Globus pallidus (tissue), 1 donor: ENCODE data around the gene OTUB1.

Experiments
- DNase-seq: peaks from one replicate; pipeline ENCODE4 v3.0.0-alpha.2; 2015; ENCODE audit warnings: low spot score

OTUB1 gene

DNA sequence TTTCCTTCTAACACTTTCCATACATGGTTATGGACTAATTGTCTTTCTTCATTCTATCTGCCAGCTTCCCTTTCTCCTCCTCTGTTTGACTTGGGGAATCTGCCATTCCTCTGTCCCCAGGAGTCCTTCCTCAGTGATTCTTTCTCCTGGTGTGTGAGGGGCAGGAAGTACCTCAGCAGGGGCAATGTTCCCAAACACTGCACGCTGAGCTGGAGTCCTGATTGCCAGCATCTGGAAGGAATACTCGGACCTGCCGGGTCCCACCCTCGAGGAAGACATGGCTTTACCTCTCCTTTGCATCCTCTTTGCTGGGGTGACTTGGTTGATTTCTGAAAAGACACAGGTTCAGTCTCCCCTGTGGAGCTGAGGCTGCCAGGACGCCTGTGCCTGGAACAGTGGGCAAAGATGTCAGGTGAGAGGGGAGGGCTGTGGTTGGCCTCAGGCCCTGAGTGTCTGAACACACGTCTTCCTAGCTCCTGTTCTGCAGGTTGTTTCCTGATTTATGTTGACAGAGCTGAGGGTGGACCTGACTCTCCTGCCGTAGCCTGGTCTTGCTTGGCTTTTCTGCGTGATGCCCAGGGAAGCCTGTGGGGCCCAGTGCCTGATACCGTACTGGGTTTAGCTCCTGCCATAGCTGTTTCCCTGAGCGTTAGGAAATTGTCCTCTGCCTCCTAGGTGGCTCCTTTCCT lies 7.5 kb upstream of the OTUB1 start:
- DNase-seq: no peak

DNA sequence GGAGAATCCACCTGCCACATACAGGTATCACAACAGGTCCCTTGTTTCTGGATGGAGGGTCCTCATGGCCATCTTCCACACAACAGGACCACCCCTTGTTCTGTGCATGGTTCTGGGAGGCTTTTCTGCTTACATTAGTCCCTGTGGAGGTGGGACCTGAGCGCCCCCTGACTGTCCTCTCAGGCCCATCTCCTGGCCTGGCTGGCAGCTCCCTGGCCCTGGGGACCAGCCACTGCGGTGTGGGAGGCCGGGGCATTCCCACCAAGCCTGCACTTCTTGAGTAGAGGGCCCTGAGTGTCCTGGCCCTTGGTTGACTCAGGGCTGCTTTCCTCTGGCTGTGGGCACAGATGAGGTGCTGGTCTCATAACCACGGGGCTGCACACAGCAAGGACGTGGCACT lies 6.8 kb upstream of the OTUB1 start:
- DNase-seq: no peak

DNA sequence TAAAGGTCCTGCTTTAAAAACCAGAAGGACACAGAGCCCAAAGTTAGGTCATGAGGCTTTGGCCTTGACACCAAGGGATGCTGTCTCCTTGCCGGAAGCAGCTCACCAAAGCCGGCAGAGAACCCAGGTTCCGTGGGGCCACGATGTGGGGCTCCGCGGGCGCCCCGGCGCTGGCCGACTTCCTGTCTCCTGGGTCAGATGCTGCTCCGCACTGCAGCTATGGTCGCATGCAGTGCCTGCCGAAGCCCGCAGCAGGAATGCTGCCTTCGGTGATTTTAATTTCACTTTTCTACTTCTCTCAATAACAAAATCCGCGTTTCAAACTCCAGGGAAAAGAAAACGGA lies 454 bp upstream of the OTUB1 start:
- DNase-seq: peak; percentile 37

- DNase-seq: no peak
These were observed 785 bp downstream of the OTUB1 start for GRCh38 chr11:63986932-63987513.

GRCh38 chr11:63991558-63991957 lies 5.3 kb downstream of the OTUB1 start:
- DNase-seq: no peak

DNA sequence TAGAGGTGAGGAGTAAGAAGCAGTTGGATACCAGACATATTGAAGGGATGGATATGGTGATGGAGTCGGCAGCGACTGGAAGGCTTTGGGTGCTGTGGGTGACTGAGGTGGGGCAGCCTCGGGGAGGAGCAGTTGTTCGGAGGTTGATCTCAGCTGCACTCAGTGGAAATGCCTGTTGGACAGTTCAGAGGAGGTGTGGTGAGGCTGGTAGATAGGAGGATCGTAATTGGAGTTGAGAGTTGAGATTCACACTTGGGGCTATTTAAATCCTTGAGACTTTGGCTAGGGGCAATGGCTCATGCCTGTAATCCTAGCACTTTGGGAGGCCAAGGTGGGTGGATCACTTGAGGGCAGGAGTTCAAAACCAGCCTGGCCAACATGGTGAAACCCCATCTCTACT lies 6.9 kb downstream of the OTUB1 start:
- DNase-seq: no peak

DNA sequence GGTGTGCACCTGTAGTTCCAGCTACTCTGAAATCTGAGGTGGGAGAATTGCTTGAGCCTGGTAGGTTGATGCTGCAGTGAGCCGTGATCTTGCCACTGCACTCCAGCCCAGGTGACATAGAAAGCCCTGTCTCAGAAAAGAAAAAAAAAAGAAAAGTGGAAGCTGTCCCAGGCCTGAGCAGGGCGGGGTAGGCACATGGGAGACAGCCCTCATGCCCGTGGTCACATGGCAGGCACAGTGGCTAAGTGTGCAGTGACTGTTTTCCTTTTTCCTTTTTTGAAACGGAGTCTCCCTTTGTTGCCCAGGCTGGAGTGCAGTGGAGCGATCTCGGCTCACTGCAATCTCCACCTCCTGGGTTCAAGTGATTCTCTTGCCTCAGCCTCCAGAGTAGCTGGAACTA lies 7.8 kb downstream of the OTUB1 start:
- no peak for DNase-seq

GRCh38 chr11:63996512-63996911 lies 10.3 kb downstream of the OTUB1 start:
- DNase-seq: no peak

DNA sequence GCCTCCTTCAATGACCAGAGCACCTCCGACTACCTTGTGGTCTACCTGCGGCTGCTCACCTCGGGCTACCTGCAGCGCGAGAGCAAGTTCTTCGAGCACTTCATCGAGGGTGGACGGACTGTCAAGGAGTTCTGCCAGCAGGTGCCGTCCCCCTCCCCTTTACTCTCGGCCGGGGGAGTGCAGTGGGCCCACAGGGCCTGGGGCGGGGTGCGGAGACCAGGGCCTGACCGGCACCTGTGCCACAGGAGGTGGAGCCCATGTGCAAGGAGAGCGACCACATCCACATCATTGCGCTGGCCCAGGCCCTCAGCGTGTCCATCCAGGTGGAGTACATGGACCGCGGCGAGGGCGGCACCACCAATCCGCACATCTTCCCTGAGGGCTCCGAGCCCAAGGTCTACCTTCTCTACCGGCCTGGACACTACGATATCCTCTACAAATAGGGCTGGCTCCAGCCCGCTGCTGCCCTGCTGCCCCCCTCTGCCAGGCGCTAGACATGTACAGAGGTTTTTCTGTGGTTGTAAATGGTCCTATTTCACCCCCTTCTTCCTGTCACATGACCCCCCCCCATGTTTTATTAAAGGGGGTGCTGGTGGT lies 11.0 kb downstream of the OTUB1 start:
- DNase-seq: no peak

- no peak for DNase-seq
These were observed 11.6 kb downstream of the OTUB1 start for GRCh38 chr11:63997801-63998337.

DNA sequence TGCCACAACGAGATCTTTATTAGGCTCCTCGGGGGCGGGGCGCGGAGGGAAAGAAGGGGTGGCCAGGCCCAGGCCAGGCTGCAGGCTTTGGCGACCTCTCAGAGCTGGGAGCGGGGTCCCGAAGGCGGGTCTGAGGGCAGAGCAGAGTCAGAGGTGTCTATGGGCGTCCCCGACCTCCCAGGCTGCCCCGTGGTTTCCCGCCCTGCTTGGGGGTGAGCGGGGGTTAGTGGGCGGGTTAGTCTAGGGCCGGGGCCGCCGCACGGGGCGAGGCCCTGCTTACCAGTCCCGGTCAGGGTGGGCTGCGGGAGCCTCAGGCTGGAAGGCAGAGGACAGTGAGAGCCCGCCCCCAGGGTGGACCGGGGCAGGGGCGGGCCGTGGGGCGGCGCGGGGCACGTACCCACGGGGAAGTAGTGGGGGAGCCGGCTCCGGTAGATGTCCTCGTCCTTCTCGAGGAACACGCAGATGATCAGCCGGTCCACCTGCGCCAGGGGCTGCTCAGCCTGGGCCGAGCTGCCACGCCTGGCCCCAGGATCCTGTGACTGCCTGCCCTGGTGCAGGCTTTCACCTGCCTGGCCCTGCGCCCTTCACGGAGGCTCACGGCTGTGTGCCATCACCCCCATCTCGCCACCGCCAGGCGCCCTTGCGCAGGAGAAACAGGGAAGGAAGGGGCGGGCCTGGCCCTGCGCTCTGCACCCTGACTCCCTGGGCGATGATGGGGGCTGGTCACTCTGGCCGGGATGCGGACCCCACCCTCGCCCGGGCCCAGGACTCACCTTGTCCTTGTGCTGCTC lies 12.5 kb downstream of the OTUB1 start:
- DNase-seq: no peak

- no peak for DNase-seq
These were observed 13.2 kb downstream of the OTUB1 start for GRCh38 chr11:63999349-64000025.

DNA sequence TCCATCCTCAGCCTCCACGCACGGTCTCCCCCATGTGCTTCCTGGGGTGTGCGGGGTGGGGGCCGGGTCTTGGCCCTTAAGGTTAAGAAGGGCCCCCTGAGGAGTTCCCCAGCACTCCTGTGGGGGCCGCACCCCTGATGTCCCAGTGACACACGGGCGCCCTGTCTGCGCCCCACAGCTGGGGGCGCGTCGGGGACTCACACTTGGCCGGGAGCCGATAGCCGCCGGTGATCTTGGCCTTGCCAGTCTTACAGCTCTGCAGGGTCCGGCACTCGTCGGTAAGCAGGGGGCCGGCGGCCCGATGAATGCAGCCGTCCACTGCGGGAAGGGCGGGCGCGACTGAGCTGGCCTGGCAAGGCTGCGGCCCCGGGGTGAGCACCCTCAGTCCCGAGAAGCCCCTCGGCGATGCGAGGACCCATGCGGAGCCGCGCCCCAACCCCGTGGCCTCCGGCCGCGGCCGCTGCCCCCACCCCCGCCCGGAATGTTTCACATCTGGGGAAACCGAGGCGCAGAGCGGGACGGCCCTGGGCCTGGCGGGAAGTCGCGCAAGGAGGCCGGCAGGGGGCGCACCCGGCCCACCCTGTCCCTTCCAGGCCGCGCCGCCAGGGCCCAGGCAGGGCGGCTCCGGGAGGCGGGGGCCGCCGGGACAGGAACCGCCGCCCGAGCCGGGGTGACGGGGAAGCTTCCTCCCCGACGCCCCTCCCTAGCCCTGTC lies 13.9 kb downstream of the OTUB1 start:
- peak; percentile 71 for DNase-seq

- DNase-seq: no peak
These were observed 14.7 kb downstream of the OTUB1 start for GRCh38 chr11:64000740-64001483.

DNA sequence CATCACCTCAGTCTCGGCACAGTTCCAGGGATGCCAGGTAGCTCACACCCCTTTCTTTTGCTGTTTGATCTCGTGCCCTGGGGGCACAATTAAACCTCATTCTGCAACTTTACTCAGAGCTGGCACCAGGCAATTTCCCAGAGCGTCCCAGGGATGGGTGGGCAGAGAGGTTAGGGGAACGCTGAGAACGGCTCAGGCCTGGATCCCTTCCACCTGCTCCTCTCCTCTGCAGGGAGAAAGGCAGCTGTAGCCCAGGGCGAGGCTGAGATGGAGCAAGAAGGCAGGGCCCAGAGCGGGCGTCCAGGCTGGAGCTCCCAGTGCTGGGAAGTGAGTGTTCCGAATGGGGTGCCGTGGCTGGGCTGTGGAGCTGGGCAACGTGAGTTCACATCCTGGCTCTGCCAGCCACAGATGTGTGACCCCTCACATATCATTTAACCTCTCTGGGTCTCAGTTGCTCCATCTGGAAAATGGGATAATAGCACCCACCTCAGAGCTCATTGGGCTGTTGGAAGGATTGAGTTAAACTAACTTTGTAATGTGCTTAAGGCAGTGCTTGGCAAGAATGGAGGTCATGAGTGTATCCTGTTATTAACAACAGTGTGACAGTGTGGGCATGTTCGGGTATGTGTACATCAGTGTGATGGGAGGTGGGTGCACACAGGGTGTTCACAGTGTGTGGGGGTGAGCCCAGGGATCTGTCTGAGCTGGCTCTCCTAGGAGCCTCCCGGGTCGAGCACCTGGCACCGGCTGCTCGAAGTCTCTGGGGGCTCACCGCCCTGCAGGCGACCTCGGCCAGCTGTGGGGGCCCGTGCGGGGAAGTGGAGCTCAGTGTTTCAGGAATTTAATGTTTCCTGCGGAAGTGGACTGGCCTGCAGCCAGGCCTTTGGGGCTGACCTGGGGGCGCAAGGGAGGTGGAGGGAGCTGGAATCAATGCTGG lies 15.5 kb downstream of the OTUB1 start:
- DNase-seq: no peak

- no peak for DNase-seq
These were observed 17.8 kb downstream of the OTUB1 start for GRCh38 chr11:64003807-64004589.

GRCh38 chr11:64004590-64004984 lies 18.3 kb downstream of the OTUB1 start:
- DNase-seq: no peak

- no peak for DNase-seq
These were observed 19.5 kb downstream of the OTUB1 start for GRCh38 chr11:64005691-64006090.

DNA sequence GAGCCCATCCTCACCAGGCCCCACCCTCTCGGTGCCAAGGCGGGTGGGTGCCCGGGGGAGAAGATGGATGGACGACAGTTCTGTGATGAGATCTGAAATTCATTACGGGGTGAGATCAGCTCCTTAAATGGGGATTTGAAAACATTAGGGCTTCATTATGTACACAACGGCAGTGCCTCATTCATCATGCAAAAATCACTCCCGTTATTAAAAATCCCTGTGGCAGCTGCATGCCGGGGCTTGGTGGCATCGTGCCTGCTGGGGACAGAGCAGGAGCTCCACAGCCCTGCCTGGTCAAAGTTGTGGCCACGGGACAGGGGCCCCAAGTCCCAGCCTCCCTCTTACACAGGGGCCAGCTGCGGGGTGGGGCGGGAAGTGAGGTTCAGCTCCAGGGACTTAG lies 20.2 kb downstream of the OTUB1 start:
- no peak for DNase-seq
